ENCODE data around the gene MYL9. TPM values are rescaled to one million over a fixed set of nuclear protein-coding genes. Genes with fewer than 3 reads are reported as not detected.

The MYL9 gene
- total RNA-seq, 1 donor: 135 TPM

GRCh38 chr20:36573103-36573797 lies 31.9 kb downstream of the MYL9 start, which contains the start of gene TGIF2:
TSS of gene TGIF2 (plus strand) at chr20:36573597. CDS start at chr20:36578775, 5,178 bp downstream.
- Histone ChIP-seq H3K79me2 (ENCODE audit: insufficient read depth, low read length) (peaks cover 11% of the 10 kb centered on the region), H3K4me3 (ENCODE audit: insufficient read depth, low read length) (peak within 1 kb of the TSS; percentile 82), H3K36me3 (ENCODE audit: insufficient read depth, low read length) (no peaks in the 10 kb centered on the region), H3K4me1 (ENCODE audit: insufficient read depth, low read length) (peaks cover 26% of the 10 kb centered on the region), H4K20me1 (ENCODE audit: insufficient read depth, low read length) (peaks cover 21% of the 10 kb centered on the region), H2AFZ (ENCODE audit: low read length) (peak within 1 kb of the TSS; percentile 97), H3K9me3 (ENCODE audit: low read depth, low read length) (no peaks in the 10 kb centered on the region), H3K4me2 (ENCODE audit: insufficient read depth, low read length) (peak within 1 kb of the TSS; percentile 86), H3K27me3 (ENCODE audit: insufficient read depth, low read length) (no peaks in the 10 kb centered on the region), H3K27ac (ENCODE audit: low read depth, low read length) (peak within 1 kb of the TSS; percentile 45)
- peak; percentile 98 for DNase-seq (ENCODE audit: insufficient read length, low spot score, missing footprints)
- no peak for TF ChIP-seq CTCF (IDR thresholded peaks at IDR 0.05; ENCODE audit: extremely low read depth, low read depth, low read length)

DNA sequence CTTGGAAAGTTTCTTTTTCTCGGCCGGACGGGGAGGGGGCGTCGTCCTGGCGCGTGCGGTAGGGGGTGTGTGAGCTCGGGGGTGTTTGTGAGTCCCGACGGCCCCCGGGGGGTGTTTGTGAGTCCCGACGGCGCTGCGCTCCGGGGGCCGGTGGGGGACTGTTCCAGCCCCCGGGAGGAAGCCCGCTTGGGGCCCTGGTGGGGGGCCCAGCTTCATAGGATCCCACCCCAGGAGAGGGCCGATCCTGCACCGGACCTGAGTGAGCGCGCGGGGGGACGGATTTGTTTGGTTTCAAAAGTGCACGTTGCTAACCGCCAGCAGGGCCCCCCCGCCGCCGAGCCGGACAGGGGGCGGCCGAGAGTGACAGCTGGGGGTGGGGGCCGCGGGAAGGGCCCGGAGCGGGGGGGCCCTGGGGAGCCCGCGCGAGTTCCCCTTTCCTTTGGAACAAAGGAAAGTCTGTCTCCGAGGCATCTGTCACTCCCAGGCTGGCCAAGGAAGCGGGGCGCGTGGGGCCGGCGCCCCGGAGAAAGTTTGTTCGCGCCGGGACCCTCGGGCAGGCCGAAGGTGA lies 32.6 kb downstream of the MYL9 start:
- no peak for TF ChIP-seq CTCF (IDR thresholded peaks at IDR 0.05; ENCODE audit: extremely low read depth, low read depth, low read length)
- Histone ChIP-seq H3K27me3 (ENCODE audit: insufficient read depth, low read length) (no peaks in the 10 kb centered on the region), H3K4me2 (ENCODE audit: insufficient read depth, low read length) (peak overlapping the region; percentile 86), H3K79me2 (ENCODE audit: insufficient read depth, low read length) (peaks cover 13% of the 10 kb centered on the region), H3K9me3 (ENCODE audit: low read depth, low read length) (no peaks in the 10 kb centered on the region), H2AFZ (ENCODE audit: low read length) (no peak overlapping the region), H3K4me1 (ENCODE audit: insufficient read depth, low read length) (peaks cover 26% of the 10 kb centered on the region), H3K36me3 (ENCODE audit: insufficient read depth, low read length) (peaks cover 4% of the 10 kb centered on the region), H3K4me3 (ENCODE audit: insufficient read depth, low read length) (peak overlapping the region; percentile 82), H4K20me1 (ENCODE audit: insufficient read depth, low read length) (peaks cover 27% of the 10 kb centered on the region), H3K27ac (ENCODE audit: low read depth, low read length) (no peak overlapping the region)
- peak; percentile 91 for DNase-seq (ENCODE audit: insufficient read length, low spot score, missing footprints)

- H3K9me3 ChIP-seq (ENCODE audit: low read depth, low read length): no peaks in the 10 kb centered on the region
- peaks cover 6% of the 10 kb centered on the region for H3K36me3 ChIP-seq (ENCODE audit: insufficient read depth, low read length)
- peaks cover 13% of the 10 kb centered on the region for H3K79me2 ChIP-seq (ENCODE audit: insufficient read depth, low read length)
- peak overlapping the region; percentile 82 for H3K4me3 ChIP-seq (ENCODE audit: insufficient read depth, low read length)
- TF ChIP-seq CTCF (IDR thresholded peaks at IDR 0.05; ENCODE audit: extremely low read depth, low read depth, low read length): no peak
- peak overlapping the region; percentile 34 for H3K27ac ChIP-seq (ENCODE audit: low read depth, low read length)
- peak overlapping the region; percentile 68 for H2AFZ ChIP-seq (ENCODE audit: low read length)
- peaks cover 25% of the 10 kb centered on the region for H3K4me1 ChIP-seq (ENCODE audit: insufficient read depth, low read length)
- peak overlapping the region; percentile 86 for H3K4me2 ChIP-seq (ENCODE audit: insufficient read depth, low read length)
- peaks cover 28% of the 10 kb centered on the region for H4K20me1 ChIP-seq (ENCODE audit: insufficient read depth, low read length)
- H3K27me3 ChIP-seq (ENCODE audit: insufficient read depth, low read length): no peaks in the 10 kb centered on the region
- DNase-seq (ENCODE audit: insufficient read length, low spot score, missing footprints): peak; percentile 95
These were observed 33.2 kb downstream of the MYL9 start for GRCh38 chr20:36574366-36575135.

DNA sequence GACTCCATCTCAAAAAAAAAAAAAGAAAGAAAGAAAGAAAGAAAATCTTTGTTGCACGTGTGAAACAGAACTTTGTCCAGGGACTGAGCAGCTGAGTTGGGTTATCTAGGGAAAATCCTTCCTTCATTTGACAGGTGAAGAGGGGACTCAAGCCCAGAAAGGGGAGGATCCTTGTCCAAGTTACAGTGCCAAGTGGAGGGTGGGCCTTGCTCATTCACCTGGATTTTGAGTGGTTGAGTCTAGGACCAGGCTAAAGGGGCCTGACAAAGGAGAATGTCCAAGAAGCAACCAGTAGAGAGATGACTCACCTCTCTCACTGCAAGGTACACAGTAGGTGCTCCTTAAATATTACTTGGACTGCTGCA lies 34.7 kb downstream of the MYL9 start:
- Histone ChIP-seq H3K4me1 (ENCODE audit: insufficient read depth, low read length) (peaks cover 21% of the 10 kb centered on the region), H3K79me2 (ENCODE audit: insufficient read depth, low read length) (peaks cover 13% of the 10 kb centered on the region), H3K9me3 (ENCODE audit: low read depth, low read length) (no peaks in the 10 kb centered on the region), H2AFZ (ENCODE audit: low read length) (no peak overlapping the region), H3K27me3 (ENCODE audit: insufficient read depth, low read length) (no peaks in the 10 kb centered on the region), H3K4me3 (ENCODE audit: insufficient read depth, low read length) (no peak overlapping the region), H3K36me3 (ENCODE audit: insufficient read depth, low read length) (peaks cover 7% of the 10 kb centered on the region), H3K4me2 (ENCODE audit: insufficient read depth, low read length) (no peak overlapping the region), H3K27ac (ENCODE audit: low read depth, low read length) (no peak overlapping the region), H4K20me1 (ENCODE audit: insufficient read depth, low read length) (peaks cover 28% of the 10 kb centered on the region)
- peak; percentile 64 for DNase-seq (ENCODE audit: insufficient read length, low spot score, missing footprints)
- no peak for TF ChIP-seq CTCF (IDR thresholded peaks at IDR 0.05; ENCODE audit: extremely low read depth, low read depth, low read length)
